Activated T-cell treated with anti-CD3 and anti-CD28 coated beads for 4 hours (primary cell): Measurements from ENCODE around the gene GOLGA6D.
A peak's percentile ranks its signal among the peaks of the same experiment; 100 is the strongest.
"Not testable (repeated sequence)": the region's sequence is repeated elsewhere in the genome, so short reads cannot be mapped to it uniquely, and the experiment has no call there.

Experiments used
- DNase-seq: peaks from one replicate; pipeline ENCODE4 v3.0.0-alpha.2; 2020

The GOLGA6D gene

DNA sequence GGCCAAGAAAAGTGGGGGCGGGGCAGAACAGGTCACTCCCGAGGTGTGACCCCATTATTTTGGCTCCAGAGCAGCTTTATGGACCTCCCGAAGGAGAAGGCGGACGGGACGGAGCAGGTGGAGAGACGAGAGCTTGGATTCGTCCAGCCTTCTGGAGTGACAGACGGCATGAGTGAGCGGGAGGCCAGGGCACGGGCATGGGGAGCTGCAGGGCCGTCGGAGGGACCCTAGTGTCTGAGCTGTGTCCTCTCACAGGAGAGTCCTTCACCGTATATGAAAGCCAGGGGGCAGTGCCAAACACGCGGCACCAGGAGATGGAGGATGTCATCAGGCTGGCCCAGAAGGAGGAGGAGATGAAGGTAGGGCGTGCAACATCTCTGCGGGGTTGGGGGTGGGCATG lies 11.0 kb downstream of the GOLGA6D start:
- not testable (repeated sequence) for DNase-seq

DNA sequence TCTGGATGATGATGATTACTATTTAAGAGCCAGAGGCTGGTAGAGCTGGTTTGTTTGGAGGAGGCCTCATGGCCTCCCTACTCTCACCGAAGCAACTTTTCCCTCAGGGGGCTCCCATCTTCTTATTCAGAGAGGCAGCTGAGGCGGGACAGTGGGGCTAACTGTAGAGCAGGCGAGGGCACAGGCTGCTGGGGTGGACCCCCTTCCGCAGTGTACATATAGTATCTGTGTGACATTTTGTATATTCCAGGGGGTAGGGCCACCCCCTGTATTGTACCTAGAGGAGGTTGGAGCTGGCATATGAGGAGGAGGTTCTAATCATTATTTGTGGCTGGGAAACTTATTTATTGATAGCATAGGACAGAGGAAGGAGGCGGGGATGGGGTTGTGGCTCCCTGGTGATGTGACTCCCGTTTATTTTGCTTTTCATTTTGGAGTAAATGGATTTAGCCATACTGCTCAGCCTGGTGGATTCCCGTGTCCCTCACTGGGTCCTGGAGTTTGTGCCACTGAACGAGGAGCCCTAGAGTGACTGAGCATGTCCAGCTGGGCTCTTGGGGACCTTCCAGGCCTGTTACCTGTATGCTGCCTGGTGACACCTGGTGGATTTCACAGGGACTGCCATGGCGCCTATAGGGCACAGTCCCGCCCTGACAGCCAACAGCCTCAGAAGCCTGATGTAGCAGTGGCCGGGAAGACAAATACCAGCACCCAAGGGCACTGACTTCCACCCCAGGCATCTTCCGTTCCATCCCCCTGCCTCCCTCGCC lies 16.1 kb downstream of the GOLGA6D start:
- DNase-seq: not testable (repeated sequence)

DNA sequence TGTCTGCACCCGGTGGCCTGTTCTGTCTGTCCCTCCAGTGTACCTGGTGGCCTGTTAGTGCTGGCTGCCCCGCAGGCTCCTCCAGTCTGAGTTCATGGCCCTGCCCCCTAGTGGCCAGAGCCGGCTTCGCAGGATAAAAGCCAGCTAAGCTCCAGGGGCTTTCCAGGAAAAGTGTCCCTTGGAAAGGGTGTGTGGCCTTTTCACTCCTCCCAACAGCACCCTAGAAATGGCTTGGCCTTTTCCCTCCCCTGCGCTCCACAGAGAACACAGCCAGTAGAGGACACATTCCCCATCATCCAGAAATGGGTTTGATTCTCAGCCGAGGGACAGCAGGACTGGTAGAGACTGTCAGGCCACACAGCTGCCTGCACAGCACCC lies 16.7 kb downstream of the GOLGA6D start:
- DNase-seq: peak; percentile 51

DNA sequence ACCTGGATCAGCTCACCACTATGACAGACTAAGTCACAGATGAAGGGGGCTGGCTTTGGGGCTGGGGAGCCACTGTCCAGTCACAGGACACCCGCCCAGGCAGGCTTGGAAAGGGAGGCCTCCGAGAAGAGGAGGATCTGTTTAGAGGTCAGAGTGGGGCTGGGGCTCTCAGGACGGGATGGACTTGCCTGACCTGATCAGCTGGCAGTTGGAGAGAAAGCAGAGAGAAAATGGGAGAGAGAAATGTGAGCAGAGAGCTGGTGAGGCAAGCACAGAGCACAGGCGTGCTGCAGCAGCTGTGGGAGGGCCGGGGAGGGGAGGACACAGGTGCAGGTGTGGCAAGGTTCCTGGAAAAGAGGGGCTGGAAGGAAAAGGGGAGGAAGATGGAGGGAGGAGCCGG lies 17.4 kb downstream of the GOLGA6D start:
- not testable (repeated sequence) for DNase-seq

DNA sequence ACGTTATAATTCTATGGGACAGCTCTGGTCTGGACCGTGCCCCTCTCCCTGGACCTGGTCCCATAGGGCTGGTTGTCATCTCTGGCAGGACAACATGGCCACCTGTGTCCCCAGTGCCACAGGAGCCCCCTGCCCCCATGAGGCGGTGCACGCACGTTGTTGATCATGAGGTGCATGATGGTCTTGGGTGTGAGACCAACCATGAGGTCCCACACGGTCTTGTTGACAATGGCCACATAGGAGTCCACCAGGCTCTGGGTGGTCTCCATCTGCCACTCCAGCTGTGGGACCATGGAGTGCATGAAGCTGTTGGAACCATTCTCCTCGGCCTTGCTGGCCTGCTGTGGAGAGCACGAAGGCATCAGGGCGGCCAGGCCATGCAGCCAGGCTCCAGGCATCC lies 19.7 kb downstream of the GOLGA6D start:
- no peak for DNase-seq

DNA sequence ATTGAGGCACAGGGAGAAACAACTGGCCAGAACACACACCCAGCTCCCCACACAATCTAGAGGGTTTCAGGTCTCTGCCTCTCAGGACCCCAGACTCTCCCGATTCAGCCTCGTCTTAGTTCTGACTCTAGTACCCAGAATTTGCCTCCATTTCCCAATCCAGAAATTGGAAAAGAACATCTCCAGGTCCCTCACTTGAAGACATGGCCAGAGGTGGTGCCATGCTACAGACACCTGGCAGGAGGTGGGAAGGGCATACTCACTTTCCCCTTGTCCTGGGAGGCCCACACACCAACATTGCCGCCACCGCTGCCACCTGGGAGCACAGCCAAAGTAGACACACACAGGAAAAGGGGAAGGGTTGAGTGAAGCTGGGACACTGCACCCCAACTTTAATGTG lies 20.1 kb downstream of the GOLGA6D start:
- not testable (repeated sequence) for DNase-seq

DNA sequence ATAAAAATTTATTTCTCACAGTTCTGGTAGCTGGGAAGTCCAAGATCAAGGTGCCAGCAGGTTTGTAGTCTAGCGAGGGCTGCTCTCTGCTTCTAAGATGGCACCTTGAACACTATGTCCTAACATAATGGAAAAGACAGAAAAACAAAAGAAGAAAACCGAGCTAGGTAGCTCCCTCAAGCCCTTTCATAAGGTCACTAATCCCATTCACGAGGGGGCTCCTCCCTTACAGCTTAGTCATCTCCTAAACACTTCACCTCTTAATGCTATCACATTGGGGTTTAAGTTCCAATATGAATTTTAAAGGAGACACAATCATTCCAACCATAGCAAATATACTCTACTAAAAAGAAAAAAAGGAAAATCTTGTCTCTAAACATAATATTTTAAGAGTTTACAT lies 23.6 kb downstream of the GOLGA6D start:
- no peak for DNase-seq

DNA sequence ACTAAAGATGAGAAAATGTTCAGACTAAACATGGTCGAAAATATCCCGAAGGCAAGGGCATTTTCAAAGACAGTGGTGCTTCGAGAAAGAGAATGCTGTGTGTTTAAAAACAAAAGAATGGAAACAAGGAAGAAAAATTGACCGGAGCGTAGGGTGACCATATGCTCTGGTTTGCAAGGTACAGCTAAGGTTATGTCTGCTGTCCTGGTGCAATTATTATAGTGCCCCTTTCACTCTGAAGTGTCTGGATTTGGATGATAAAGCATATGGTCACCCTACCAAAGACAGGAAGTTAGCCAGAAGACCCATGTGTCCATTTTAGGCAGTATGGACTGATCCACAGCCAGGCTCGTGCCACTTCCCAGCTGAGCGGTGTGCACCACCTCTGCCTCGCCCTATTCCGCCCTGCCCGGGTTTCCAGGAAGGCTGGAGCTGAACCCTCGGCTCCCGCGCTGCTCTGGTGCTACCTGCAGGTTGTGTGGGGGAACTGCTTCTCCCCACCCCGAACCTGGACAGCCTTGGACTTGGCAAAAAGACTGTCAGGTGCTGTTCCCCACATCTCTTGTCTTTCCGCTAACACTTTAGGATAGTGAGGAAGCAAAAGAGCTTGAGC lies 25.2 kb downstream of the GOLGA6D start:
- no peak for DNase-seq

DNA sequence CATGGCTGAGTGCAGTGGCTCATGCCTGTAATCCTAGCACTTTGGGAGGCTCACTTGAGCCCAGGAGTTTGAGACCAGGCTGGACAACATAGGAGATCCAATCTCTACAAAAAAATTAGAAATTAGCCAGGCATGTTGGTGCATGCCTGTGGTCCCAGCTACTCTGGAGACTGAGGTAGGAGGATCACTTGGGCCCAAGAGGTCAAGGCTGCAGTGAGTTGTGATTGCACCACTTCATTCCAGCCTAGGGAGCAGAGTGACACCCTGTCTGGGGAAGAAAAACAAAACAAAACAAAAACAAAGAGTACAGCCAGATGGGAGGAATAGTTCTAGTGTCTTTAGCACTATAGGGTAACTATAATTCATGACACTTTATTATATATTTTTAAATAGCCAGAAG lies 27.1 kb downstream of the GOLGA6D start:
- no peak for DNase-seq

DNA sequence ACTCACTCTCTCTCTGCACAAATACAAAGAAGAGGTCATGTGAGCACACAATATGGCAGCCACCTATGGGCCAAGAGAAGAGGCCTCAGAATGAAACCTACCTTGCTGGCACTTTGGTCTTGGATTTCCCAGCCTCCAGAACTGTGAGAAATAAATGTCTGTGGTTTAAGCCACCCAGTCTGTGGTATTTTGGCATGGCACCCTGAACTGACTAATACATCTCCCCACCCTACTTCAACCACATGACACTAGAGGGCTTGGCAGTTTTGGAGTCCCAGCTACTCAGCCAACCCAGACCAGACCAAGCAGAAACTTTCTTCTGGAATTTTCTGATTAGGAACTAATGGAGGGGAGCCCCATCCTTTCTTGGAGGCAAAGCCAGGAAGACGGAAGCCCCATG lies 29.9 kb downstream of the GOLGA6D start:
- DNase-seq: not testable (repeated sequence)

DNA sequence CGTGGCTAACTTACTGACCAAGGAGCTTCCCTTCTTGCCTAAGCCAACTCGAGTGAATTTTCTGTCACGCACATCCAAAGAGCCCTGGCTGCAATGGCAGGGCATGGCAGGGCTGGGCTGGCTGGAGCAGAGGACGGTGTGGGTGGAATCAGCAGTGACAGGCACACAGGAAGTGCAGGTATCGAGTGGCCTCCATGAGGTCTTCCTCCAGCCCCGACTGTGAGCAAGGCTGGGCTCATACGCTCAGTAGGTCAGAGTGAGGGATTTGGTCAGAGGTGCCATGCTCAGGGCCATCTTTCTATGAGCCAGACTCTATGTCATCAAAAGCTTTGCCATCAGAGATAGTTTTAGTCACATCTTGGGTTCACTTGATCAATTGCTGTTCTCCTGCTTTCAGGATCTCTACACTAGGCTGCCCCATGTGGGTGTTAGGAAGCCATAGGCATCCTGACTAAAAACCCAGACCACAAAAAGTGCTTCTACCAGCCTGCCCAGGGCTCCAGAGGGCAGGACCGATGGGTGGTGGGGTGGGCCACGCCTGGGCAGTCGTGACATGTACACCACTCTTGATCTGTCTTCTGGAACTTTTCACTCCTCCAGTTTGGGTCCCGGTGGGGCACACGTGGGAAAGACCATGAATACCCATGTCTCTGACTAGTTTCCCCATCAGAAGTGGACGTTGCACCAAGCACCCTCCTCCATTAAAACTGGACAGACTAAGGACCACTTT lies 30.6 kb downstream of the GOLGA6D start:
- no peak for DNase-seq

DNA sequence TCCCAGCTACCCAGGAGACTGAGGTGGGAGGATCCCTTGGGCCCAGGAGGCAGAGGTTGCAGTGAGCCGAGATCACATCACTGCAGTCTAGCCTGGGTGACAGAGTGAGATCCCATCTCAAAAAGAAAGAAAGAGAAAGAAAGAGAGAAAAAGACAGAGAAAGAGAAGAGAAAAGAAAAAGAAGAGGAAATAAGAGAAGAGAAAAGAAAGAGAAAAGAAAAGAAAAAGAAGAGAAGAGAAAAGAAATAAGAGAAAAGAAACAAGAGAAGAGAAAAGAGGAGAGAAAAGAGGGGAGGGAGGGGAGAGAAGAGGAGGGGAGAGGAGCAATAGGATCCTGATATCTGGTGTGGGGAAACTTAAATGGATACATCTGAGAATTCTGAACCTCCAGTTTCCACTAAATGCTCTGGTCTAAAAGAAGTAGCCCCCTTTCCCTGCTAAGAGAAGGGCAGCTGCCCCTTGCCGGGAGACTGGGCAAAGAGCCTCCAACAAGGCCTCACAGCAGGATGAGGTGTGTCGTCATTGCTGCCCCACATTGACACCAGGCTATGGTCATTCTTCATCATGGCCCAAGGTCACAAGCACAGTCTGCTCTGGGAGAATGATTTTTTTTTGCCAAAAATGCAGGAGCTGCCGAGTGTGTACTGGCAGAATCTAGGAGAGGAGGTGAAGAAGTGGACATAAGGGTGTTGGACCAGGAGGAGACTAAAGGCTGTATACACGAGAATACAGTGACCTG lies 32.1 kb downstream of the GOLGA6D start:
- no peak for DNase-seq

DNA sequence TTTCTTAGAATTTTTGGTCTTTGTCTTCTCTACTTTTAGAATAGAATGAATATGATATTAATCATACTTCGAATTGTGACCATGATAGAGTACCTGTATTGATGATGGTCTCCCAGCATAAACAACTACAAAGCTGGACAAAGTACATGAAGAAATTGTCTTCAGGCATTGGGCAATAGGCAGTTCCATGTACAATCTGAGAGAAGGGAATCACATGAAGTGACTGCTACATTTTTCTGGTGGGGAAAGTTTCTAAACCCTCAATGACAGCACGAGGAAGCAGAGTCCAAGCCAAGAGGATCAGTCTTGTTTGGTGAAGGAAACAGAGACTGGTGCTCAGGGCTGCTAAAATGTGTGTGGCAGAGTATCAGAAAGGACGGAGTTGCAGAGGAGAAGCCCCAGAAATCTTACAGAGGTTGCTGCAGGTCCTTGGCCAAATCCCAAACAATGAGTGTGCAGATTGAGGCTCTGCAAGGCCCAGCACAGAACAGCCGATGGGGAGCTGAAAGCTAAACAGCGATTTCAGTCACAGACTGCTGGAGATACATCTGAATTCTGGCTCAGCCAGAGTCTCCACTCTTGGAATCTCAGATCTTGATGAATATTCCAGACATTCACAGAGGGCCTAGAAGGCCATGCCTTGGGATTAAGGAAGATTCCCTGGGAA lies 36.7 kb downstream of the GOLGA6D start:
- not testable (repeated sequence) for DNase-seq

DNA sequence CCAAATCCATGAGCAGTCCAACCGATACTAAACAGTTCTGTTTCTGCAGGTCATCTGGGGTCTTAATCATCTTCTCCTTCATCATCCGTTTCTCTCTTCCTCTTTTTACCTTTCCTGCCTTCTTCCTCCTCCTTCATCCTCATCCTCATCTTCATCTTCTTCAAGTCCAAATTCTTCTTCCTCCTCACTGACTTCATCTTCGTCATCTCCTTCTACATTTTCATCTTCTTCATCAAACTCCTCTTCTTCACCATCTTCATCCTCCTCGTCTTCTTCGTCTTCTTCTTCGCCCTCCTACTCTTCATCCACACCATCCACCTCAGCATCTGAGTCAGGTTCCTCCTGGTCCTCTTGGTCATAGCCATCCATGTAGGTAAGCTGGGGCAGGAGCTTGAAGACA lies 39.1 kb downstream of the GOLGA6D start:
- DNase-seq: no peak

DNA sequence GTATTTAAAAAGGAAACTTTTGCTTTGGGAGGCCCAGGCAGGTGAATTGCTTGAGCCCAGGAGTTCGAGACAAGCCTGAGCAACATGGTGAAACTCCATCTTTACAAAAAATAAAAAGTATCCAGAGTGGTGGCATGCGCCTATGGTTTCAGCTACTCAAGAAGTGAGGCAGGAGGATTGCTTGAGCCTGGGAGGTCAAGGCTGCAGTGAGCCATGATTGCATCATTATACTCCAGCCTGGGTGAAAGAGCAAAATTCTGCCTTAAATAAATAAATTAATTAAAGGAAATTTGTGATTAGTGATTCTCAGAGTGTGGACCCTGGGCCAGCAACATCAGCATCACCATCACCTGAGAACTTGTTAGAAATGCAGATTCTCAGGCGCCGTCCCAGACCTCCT lies 43.3 kb downstream of the GOLGA6D start:
- DNase-seq: no peak

DNA sequence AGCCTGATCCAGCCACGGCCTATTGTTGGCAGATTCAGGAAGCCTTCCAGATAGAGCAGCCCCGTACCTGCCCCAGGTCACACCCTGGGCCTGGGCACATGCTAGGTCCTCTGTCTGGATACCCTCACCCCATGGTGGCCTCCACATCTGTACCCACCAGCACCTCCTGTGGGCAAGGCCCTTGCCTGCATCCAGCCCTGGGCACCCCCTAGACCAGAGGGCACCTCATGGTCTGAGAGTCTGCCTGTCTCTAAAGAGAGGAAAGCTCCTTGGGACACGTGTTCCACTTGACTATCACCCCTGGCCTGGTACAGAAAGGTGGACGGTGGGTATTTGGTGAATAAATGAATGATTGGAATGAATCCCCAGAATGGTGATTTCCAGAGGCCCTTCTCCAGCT lies 44.4 kb downstream of the GOLGA6D start:
- no peak for DNase-seq

DNA sequence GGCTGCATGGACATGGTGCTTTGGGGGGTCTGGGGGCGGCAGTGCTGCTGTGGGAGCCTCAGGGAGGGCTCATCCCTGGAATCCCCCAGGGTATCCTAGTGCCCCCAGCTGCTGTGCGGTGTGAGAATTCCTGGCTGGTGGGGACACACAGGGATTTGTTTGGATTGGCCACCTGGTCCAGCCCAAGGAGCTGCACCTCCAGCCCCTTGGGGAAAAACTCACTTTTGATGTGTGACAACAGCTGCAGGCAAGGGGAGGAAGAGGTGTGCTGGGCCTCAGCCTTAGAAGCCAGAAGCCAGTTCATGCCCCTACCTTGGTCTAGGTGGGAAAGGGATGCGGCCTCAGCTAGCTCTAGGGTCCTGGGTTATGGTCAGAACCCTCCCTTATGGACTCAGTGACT lies 44.9 kb downstream of the GOLGA6D start:
- DNase-seq: no peak

DNA sequence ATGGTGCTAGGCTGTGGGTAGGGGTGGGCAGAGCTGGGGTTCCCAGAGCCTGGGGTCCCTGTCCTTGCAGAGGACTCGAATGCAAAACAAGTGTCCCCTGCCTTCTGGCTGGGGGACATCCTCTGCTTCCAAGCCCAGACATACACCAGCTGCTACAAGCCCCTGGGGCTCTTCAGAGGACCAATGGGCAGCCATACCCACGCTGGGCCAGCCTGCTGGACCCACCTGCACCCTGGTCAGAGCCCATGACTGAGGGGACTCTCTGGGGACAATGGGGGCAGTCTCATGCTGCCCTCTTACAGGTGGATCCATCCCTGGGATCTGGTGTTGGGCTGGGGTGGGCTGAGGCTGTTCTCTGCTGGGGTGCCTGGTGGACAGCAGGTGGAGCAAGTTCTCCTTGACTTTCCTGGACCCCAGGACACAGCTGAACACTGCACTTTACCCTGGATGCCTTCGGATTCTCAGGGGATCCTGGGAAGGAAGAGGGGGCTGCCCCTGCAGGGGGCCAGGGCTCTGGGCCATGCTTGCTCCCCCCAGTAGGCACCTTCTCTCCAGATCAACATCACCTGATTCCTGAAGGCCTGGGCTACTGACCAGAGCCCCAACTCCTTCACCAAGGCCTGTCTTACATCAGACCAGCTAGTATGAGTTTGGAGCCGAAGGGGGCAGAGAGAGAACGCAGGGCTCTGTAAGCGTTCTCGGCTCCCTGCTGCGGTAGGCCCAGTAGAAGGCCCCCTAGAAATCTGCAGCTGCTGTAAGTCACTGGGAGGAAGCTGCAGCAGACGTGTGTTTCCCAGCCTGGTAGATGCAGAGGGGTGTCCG lies 46.1 kb downstream of the GOLGA6D start:
- DNase-seq: no peak

DNA sequence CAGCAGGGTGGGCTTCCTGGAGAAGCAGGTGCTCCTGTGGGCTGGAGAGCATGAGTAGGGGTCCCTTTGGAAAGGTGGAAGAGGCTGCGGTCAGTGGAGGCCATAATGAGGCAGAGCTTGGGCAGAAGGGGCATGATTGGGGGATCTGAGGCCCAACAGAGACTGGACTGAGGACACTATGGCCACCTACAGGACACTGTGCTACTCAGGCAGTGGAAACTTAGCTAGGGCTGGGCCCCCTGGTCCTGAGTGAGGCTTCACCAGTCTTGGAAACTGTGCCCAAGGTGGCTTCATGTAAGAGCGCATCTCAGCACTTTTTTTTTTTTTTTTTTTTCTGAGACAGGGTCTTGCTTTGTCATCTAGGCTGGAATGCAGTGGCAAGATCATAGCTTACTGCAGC lies 46.9 kb downstream of the GOLGA6D start:
- DNase-seq: no peak

DNA sequence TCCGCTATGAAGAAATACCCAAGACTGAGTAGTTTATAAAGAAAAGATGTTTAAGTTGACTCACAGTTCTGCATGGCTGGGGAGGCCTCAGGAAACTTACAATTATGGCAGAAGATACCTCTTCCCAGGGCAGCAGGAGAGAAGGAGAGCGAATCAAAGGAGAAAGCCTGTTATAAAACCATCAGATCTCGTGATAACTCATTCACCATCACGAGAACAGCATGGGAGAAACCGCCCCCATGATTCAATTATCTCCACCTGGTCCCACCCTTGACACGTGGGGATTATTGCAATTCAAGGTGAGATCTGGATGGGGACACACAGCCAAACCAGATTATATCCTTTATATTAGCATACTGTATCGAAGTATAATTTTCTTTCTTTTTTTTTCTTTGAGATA lies 49.5 kb downstream of the GOLGA6D start:
- not testable (repeated sequence) for DNase-seq

DNA sequence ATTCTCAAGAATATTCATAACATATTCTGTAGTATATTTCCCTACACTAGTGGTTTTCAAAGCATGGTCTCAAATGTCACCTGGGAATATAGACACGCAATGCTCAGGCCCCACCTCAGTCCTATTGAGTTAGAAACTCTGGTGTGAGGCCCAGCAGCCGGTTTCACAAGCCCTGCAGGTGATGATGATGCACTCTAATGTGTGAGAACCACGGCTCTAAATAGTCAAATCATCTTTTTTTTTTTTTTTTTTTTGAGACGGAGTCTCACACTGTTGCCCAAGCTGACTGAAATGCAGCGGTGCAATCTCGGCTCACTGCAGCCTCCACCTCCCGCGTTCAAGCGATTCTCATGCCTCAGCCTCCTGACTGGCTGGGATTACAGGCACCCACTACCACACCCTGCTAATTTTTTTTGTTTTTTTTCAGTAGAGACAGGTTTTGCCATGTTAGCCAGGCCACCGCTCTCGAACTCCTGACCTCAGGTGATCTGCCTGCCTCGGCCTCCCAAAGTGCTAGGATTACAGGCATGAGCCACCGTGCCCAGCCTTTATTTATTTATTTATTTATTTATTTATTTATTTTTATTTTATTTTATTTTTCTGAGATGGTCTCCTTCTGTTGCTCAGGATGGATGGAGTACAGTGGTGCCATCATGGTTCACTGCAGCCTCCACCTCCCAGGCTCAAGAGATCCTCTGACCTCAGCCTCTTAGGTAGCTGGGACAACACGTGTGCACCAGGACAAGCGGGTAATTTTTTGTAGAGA lies 51.2 kb downstream of the GOLGA6D start:
- DNase-seq: not testable (repeated sequence)
